OCI-LY3 (cell line): ENCODE data around the gene SPPL3.
A peak's percentile ranks its signal among the peaks of the same experiment; 100 is the strongest.

Experiments
- H2AFZ ChIP-seq: fragments of 200-600, 300-600 bp; shearing (Covaris generic); 2 replicates; pipeline ENCODE4 v1.6.0; 2014; ENCODE audit warnings: antibody characterized with exemption, low read depth, low read length
- H3K27ac ChIP-seq: fragments of 200-600, 300-600 bp; sonication (generic); 2 replicates; pipeline ENCODE4 v1.5.1; 2014; ENCODE audit warnings: mild to moderate bottlenecking, low read length, moderate library complexity, mixed read lengths
- H3K27me3 ChIP-seq: fragments of 200-600, 300-600 bp; sonication (generic); 2 replicates; pipeline ENCODE4 v1.6.1; 2014; ENCODE audit warnings: low read depth, low read length, mixed read lengths
- H3K36me3 ChIP-seq: fragments of 200-600, 300-600 bp; sonication (generic); replicated peaks from 2 replicates; pipeline ENCODE3; 2014; ENCODE audit warnings: low read depth, low read length, mixed read lengths
- H3K4me1 ChIP-seq: fragments of 300-600, 200-600 bp; sonication (generic); 2 replicates; pipeline ENCODE4 v1.6.1; 2014; ENCODE audit warnings: low read length, mixed read lengths
- H3K4me2 ChIP-seq: fragments of 200-600, 300-600 bp; sonication (generic); 2 replicates; pipeline ENCODE4 v1.6.1; 2014; ENCODE audit warnings: low read length, mixed read lengths
- H3K4me3 ChIP-seq: fragments of 300-600, 200-600 bp; sonication (generic); 2 replicates; pipeline ENCODE4 v1.5.1; 2014; ENCODE audit warnings: antibody characterized with exemption, mild to moderate bottlenecking, low read length, moderate library complexity
- H3K79me2 ChIP-seq: fragments of 300-600, 200-600 bp; shearing (Covaris generic); 2 replicates; pipeline ENCODE4 v1.6.1; 2014; ENCODE audit warnings: mild to moderate bottlenecking, low read length, mixed read lengths
- H3K9ac ChIP-seq: fragments of 300-600, 200-600 bp; shearing (Covaris generic); 2 replicates; pipeline ENCODE4 v1.6.0; 2014; ENCODE audit warnings: mild to moderate bottlenecking, low read length, moderate library complexity
- H3K9me3 ChIP-seq: fragments of 200-600, 300-600 bp; shearing (Covaris generic); 2 replicates; pipeline ENCODE4 v1.6.1; 2014; ENCODE audit warnings: low read length, mixed read lengths; ENCODE audit not compliant: insufficient read depth
- H4K20me1 ChIP-seq: fragments of 200-600, 300-600 bp; sonication (generic); 2 replicates; pipeline ENCODE4 v1.6.1; 2016; ENCODE audit warnings: low read length, mixed read lengths; ENCODE audit not compliant: insufficient read depth
- EZH2phosphoT487 ChIP-seq: fragments of 200-600 bp; shearing (Covaris generic); IDR thresholded peaks from 2 replicates; pipeline ENCODE4 v1.6.1; 2018; ENCODE audit warnings: antibody characterized with exemption, mixed run types, low read depth
- TF ChIP-seq, protein P1 (sequence below): fragments of 200-600, 300-600 bp; sonication (generic); IDR thresholded peaks from 2 replicates; pipeline ENCODE4 v1.5.1; 2014; ENCODE audit warnings: antibody characterized with exemption, low read length, low read depth

The SPPL3 gene

GRCh38 chr12:120835657-120836056 lies 68.5 kb downstream of the SPPL3 start:
- Histone ChIP-seq H4K20me1 (no peaks in the 10 kb centered on the region), H3K36me3 (peaks cover 4% of the 10 kb centered on the region), H3K9me3 (no peaks in the 10 kb centered on the region), H3K27ac (peak overlapping the region; percentile 66), H3K9ac (peak overlapping the region; percentile 41; the same call in 1 of the 2 replicates), H3K4me1 (peaks cover 51% of the 10 kb centered on the region), H3K79me2 (peaks cover 84% of the 10 kb centered on the region), H3K4me3 (peak overlapping the region; percentile 31; the same call in 1 of the 2 replicates), H2AFZ (no peak overlapping the region), H3K4me2 (peak overlapping the region; percentile 69), H3K27me3 (no peaks in the 10 kb centered on the region)
- TF ChIP-seq EZH2phosphoT487 = no peak
- TF ChIP-seq, protein P1, sequence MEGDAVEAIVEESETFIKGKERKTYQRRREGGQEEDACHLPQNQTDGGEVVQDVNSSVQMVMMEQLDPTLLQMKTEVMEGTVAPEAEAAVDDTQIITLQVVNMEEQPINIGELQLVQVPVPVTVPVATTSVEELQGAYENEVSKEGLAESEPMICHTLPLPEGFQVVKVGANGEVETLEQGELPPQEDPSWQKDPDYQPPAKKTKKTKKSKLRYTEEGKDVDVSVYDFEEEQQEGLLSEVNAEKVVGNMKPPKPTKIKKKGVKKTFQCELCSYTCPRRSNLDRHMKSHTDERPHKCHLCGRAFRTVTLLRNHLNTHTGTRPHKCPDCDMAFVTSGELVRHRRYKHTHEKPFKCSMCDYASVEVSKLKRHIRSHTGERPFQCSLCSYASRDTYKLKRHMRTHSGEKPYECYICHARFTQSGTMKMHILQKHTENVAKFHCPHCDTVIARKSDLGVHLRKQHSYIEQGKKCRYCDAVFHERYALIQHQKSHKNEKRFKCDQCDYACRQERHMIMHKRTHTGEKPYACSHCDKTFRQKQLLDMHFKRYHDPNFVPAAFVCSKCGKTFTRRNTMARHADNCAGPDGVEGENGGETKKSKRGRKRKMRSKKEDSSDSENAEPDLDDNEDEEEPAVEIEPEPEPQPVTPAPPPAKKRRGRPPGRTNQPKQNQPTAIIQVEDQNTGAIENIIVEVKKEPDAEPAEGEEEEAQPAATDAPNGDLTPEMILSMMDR = no peak

- peak overlapping the region; percentile 41; the same call in 1 of the 2 replicates for H3K9ac ChIP-seq
- H3K4me2 ChIP-seq = peak overlapping the region; percentile 69
- no peaks in the 10 kb centered on the region for H3K9me3 ChIP-seq
- H3K4me3 ChIP-seq = peak overlapping the region; percentile 31
- no peak overlapping the region for H2AFZ ChIP-seq
- no peaks in the 10 kb centered on the region for H3K27me3 ChIP-seq
- peaks cover 83% of the 10 kb centered on the region for H3K79me2 ChIP-seq
- no peaks in the 10 kb centered on the region for H4K20me1 ChIP-seq
- peaks cover 4% of the 10 kb centered on the region for H3K36me3 ChIP-seq
- no peak for TF ChIP-seq EZH2phosphoT487
- TF ChIP-seq, protein P1 = no peak
- H3K27ac ChIP-seq = peak overlapping the region; percentile 66
- H3K4me1 ChIP-seq = peaks cover 53% of the 10 kb centered on the region
Observed at GRCh38 chr12:120835304-120835612, 68.9 kb downstream of the SPPL3 start.

DNA sequence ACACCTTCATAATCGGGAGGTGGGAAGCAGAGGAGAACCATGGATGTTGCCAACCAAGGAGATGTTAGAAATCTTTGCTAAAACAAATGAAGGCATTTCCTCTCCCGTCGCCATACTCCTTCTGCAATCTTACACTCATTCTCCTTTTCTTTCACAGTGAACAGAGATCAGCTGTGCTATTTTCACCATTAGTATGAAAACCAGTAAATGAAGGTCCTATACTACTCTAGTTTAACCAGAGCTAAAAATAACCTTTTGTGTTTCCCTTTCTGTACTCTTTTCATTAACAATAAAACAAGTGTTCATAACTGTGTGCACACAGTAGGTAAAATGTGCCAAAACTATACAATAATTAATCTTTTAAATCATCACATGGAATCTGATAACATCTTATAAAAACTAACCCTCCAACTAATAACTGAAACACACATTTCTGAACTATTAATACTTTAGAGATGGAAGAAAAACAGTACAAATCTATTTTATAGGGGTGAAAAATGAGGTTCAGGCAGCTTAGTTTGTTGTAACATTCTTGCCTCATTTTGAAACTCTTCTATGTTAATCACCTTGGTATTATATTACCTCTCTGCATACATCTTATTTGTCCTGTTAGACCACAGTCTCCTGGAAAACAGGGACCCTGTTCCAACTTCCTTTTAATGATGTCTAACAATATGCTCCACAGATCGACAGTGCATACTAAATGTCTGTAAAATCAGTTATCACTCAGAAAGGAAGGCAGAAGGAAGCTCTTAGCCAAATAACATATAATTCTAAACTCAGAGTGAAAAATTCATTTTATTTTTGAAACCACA lies 69.5 kb downstream of the SPPL3 start:
- H2AFZ ChIP-seq = no peak overlapping the region
- H3K4me3 ChIP-seq = peak overlapping the region; percentile 31
- peak overlapping the region; percentile 41 for H3K9ac ChIP-seq
- H3K4me2 ChIP-seq = peak overlapping the region; percentile 69
- no peaks in the 10 kb centered on the region for H3K9me3 ChIP-seq
- H3K4me1 ChIP-seq = peaks cover 56% of the 10 kb centered on the region
- H3K27me3 ChIP-seq = no peaks in the 10 kb centered on the region
- H3K79me2 ChIP-seq = peaks cover 80% of the 10 kb centered on the region
- H4K20me1 ChIP-seq = no peaks in the 10 kb centered on the region
- TF ChIP-seq, protein P1 = no peak
- no peak for TF ChIP-seq EZH2phosphoT487
- H3K36me3 ChIP-seq = peaks cover 4% of the 10 kb centered on the region
- peak overlapping the region; percentile 66 for H3K27ac ChIP-seq

DNA sequence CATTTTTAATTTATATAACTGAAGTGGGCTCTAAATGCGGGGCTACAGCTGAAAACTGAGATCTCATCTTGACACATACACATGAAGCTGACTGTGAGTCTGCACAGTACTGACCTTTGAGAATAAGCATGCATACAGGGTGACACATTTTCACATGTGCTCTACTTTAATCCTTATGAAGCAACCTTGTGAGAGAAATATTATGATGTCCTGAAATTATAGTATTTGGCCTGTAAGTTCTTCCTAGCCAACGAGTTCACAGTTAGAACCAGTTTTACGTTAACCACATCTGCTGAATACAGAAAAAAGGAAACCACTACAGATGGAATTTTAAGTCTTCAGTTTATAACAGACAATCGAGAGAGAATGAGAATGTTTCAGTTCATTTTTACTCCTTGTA lies 70.3 kb downstream of the SPPL3 start:
- TF ChIP-seq, protein P1 = no peak
- TF ChIP-seq EZH2phosphoT487 = no peak
- Histone ChIP-seq H3K79me2 (peaks cover 86% of the 10 kb centered on the region), H3K4me2 (peak overlapping the region; percentile 69)

More for the DNA sequence above, 70.3 kb downstream of the SPPL3 start:
- H3K9ac ChIP-seq = peak overlapping the region; percentile 41
- H3K4me3 ChIP-seq = peak overlapping the region; percentile 31
- H3K36me3 ChIP-seq = peaks cover 4% of the 10 kb centered on the region
- H3K4me1 ChIP-seq = peaks cover 56% of the 10 kb centered on the region
- H4K20me1 ChIP-seq = no peaks in the 10 kb centered on the region
- H3K27ac ChIP-seq = peak overlapping the region; percentile 66
- H3K9me3 ChIP-seq = no peaks in the 10 kb centered on the region
- no peak overlapping the region for H2AFZ ChIP-seq
- H3K27me3 ChIP-seq = no peaks in the 10 kb centered on the region
